ENCODE data around the gene MGAT5.

MGAT5 gene

GRCh38 chr2:134232868-134233727 lies 20.8 kb upstream of the MGAT5 start:
- H3K9me3 ChIP-seq (ENCODE audit: control insufficient read depth, low read length): no peaks in the 10 kb centered on the region

DNA sequence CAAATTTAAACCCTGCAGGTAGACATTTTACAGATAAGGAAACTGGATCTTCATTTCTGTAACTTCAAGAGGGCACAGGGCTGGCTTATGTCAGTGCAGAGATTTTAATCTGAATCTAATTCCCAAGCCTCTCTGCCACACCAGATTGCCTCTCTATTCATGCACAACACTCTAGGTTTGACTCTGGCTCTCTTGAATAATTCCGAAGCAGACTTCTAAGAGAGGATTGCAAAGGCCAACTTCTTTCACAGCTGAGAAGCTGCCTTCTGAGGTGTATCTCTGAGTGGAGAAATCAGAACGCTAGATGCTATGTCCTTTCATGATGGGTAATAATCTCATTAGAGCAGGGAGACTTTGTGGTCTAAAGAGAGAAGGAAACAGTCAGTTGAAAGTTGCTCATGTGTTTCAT lies 20.1 kb upstream of the MGAT5 start:
- H2AFZ ChIP-seq: no peak overlapping the region
- H3K4me1 ChIP-seq: peaks cover 17% of the 10 kb centered on the region
- H3K27me3 ChIP-seq (ENCODE audit: control insufficient read depth, insufficient read depth, low read length): no peaks in the 10 kb centered on the region
- peaks cover 7% of the 10 kb centered on the region for H3K79me2 ChIP-seq
- no peaks in the 10 kb centered on the region for H3K36me3 ChIP-seq (ENCODE audit: control insufficient read depth, insufficient read depth, low read length)
- H3K27ac ChIP-seq: peak overlapping the region; percentile 40
- no peak overlapping the region for H3K9ac ChIP-seq
- TF ChIP-seq, protein P1, sequence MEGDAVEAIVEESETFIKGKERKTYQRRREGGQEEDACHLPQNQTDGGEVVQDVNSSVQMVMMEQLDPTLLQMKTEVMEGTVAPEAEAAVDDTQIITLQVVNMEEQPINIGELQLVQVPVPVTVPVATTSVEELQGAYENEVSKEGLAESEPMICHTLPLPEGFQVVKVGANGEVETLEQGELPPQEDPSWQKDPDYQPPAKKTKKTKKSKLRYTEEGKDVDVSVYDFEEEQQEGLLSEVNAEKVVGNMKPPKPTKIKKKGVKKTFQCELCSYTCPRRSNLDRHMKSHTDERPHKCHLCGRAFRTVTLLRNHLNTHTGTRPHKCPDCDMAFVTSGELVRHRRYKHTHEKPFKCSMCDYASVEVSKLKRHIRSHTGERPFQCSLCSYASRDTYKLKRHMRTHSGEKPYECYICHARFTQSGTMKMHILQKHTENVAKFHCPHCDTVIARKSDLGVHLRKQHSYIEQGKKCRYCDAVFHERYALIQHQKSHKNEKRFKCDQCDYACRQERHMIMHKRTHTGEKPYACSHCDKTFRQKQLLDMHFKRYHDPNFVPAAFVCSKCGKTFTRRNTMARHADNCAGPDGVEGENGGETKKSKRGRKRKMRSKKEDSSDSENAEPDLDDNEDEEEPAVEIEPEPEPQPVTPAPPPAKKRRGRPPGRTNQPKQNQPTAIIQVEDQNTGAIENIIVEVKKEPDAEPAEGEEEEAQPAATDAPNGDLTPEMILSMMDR (IDR thresholded peaks at IDR 0.05): no peak
- H3K4me2 ChIP-seq (ENCODE audit: low read length): no peak overlapping the region
- H3K9me3 ChIP-seq (ENCODE audit: control insufficient read depth, low read length): no peaks in the 10 kb centered on the region
- H3K4me3 ChIP-seq (ENCODE audit: low read depth, low read length): no peak overlapping the region

More at GRCh38 chr2:134232868-134233727, 20.8 kb upstream of the MGAT5 start:
- H3K36me3 ChIP-seq (ENCODE audit: control insufficient read depth, insufficient read depth, low read length): no peaks in the 10 kb centered on the region
- no peaks in the 10 kb centered on the region for H3K27me3 ChIP-seq (ENCODE audit: control insufficient read depth, insufficient read depth, low read length)
- peaks cover 3% of the 10 kb centered on the region for H3K79me2 ChIP-seq
- peaks cover 17% of the 10 kb centered on the region for H3K4me1 ChIP-seq
- H3K9ac ChIP-seq: no peak overlapping the region
- TF ChIP-seq, protein P1 (IDR thresholded peaks at IDR 0.05): no peak
- no peak overlapping the region for H2AFZ ChIP-seq
- no peak overlapping the region for H3K4me3 ChIP-seq (ENCODE audit: low read depth, low read length)
- peak overlapping the region; percentile 40 for H3K27ac ChIP-seq
- H3K4me2 ChIP-seq (ENCODE audit: low read length): no peak overlapping the region

GRCh38 chr2:134234535-134234934 lies 19.3 kb upstream of the MGAT5 start:
- Histone ChIP-seq H3K4me2 (ENCODE audit: low read length) (no peak overlapping the region), H3K27me3 (ENCODE audit: control insufficient read depth, insufficient read depth, low read length) (no peaks in the 10 kb centered on the region), H3K9ac (no peak overlapping the region), H3K4me3 (ENCODE audit: low read depth, low read length) (no peak overlapping the region), H3K4me1 (peaks cover 17% of the 10 kb centered on the region), H3K36me3 (ENCODE audit: control insufficient read depth, insufficient read depth, low read length) (no peaks in the 10 kb centered on the region), H3K9me3 (ENCODE audit: control insufficient read depth, low read length) (no peaks in the 10 kb centered on the region), H3K79me2 (peaks cover 7% of the 10 kb centered on the region), H2AFZ (no peak overlapping the region), H3K27ac (no peak overlapping the region)
- TF ChIP-seq, protein P1 (IDR thresholded peaks at IDR 0.05): no peak

- H3K36me3 ChIP-seq (ENCODE audit: control insufficient read depth, insufficient read depth, low read length): no peaks in the 10 kb centered on the region
- TF ChIP-seq, protein P1 (IDR thresholded peaks at IDR 0.05): no peak
Observed at GRCh38 chr2:134235510-134236144, 18.2 kb upstream of the MGAT5 start.

More at GRCh38 chr2:134235510-134236144, 18.2 kb upstream of the MGAT5 start:
- no peaks in the 10 kb centered on the region for H3K27me3 ChIP-seq (ENCODE audit: control insufficient read depth, insufficient read depth, low read length)
- no peak overlapping the region for H2AFZ ChIP-seq
- H3K9ac ChIP-seq: no peak overlapping the region
- no peaks in the 10 kb centered on the region for H3K9me3 ChIP-seq (ENCODE audit: control insufficient read depth, low read length)
- no peak overlapping the region for H3K4me2 ChIP-seq (ENCODE audit: low read length)
- H3K4me3 ChIP-seq (ENCODE audit: low read depth, low read length): no peak overlapping the region
- H3K27ac ChIP-seq: no peak overlapping the region
- peaks cover 17% of the 10 kb centered on the region for H3K4me1 ChIP-seq
- H3K79me2 ChIP-seq: peaks cover 7% of the 10 kb centered on the region

All from parathyroid adenoma (tissue), 2 donors.